Cardiac fibroblast (primary cell): ENCODE results near the gene ZNF385B.

Experiments used
- DNase-seq, 2 donors: peaks; one replicate each; pipeline versions ENCODE4 v3.0.0 to v3.0.0-alpha.2; 2010; ENCODE audit warnings: low read depth in 2 of 2
- H3K4me3 ChIP-seq, 2 donors: replicated peaks in 1 of 2; 1 replicate in 1 of 2; 2 replicates in 1 of 2; pipeline ENCODE4 v1.5.1; 2011; ENCODE audit warnings: low read depth in 2 of 2, low read length in 2 of 2, mild to moderate bottlenecking in 2 of 2, moderate library complexity in 1 of 2
- TF ChIP-seq, protein P1 (sequence below): IDR thresholded peaks from one replicate; pipeline ENCODE4 v1.5.1; 2011; ENCODE audit warnings: low read depth, mild to moderate bottlenecking, low read length, inconsistent platforms

ZNF385B gene

DNA sequence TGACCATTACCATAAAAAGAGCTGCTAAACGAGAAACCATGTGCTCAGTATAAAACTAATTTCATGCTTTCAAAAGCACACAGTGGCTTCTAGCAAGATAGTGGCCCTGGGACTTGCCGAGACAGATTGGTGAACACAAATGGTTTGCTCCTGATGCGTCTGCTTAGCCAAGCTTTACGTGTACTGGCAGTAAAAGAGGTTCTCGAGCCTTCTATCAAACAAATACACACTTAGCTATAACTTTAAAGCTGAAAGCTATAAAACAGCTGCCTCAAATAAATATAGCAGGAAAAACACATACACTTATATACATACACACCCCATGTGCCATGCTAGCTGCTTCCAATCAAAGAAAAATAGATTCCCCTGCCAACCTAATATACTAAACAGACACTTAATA lies 117.0 kb downstream of the ZNF385B start:
- no peak overlapping the region for H3K4me3 ChIP-seq
- TF ChIP-seq, protein P1, sequence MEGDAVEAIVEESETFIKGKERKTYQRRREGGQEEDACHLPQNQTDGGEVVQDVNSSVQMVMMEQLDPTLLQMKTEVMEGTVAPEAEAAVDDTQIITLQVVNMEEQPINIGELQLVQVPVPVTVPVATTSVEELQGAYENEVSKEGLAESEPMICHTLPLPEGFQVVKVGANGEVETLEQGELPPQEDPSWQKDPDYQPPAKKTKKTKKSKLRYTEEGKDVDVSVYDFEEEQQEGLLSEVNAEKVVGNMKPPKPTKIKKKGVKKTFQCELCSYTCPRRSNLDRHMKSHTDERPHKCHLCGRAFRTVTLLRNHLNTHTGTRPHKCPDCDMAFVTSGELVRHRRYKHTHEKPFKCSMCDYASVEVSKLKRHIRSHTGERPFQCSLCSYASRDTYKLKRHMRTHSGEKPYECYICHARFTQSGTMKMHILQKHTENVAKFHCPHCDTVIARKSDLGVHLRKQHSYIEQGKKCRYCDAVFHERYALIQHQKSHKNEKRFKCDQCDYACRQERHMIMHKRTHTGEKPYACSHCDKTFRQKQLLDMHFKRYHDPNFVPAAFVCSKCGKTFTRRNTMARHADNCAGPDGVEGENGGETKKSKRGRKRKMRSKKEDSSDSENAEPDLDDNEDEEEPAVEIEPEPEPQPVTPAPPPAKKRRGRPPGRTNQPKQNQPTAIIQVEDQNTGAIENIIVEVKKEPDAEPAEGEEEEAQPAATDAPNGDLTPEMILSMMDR = no peak

DNA sequence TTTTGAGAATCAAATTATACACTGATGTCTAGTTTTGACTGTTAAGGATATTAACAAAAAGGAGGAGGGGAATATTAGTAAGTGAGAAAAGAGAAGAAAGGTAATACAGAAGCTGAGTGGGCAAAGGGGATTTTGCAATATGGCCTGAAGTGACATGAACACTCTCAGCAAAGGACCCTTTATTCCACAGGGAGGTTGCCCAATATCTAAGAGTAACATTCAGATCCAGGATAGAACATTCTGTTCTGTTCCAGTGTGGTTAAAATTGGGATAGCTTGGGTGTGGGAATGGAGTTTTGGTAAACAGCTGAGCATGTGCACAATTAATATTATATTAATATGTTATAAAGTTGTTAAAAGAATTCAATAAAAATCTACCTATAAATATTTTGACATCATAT lies 120.1 kb downstream of the ZNF385B start:
- TF ChIP-seq, protein P1 = no peak
- no peak overlapping the region for H3K4me3 ChIP-seq
- peak in 1 of 2 donors; percentile 14 for DNase-seq

More for the DNA sequence above, 117.0 kb downstream of the ZNF385B start:
- no peak for DNase-seq

DNA sequence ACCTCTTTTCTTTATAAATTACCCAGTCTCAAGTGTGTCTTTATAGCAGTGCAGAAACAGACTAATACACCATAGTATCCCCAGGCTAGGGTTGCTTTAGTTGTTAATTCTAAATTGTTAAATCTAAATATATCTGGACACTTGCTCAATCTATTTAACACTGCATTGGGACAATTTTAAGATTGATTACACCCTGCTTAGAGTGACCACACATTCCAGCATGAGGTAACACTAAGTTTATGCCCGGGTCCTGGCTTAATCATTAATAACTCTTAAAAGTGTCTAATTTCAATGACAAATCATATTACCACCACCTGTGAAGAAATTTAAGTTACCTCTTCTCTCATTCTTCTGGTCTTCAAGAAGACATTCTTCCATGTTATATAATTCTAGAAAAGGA lies 131.4 kb downstream of the ZNF385B start:
- TF ChIP-seq, protein P1 = no peak
- no peak for DNase-seq
- H3K4me3 ChIP-seq = no peak overlapping the region

DNA sequence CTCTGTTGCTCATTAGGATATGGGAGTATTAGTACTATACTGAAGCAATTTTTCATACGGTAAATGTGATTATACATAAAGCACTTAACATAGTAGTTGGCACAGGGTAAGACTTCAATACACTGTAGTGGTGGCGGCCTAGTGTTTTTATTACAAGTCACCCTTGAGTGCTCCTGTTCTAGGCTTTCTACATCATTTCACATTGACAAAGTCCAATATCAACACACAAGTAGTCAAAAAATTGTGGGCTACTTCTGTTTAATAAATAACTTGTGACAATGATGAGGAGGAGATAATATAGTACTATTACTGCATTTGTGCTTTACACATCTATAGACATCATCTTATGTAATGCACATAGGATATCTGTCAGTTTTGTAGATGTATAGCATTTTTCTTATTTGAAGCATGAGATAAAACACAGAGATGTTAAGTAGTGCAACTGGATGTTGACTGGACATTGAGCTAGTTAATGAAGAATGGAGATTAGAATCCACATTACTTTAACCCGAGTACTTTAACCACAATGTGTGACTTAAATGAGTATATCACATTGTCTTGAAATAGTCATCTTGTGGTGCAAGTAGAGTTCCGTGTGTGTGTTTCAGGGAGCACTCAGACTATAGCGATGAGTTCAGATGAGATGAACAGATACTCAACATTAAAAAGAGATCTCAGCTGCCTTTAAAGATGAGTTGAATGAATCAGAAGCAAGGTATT lies 134.8 kb downstream of the ZNF385B start:
- DNase-seq = no peak
- TF ChIP-seq, protein P1 = no peak

DNA sequence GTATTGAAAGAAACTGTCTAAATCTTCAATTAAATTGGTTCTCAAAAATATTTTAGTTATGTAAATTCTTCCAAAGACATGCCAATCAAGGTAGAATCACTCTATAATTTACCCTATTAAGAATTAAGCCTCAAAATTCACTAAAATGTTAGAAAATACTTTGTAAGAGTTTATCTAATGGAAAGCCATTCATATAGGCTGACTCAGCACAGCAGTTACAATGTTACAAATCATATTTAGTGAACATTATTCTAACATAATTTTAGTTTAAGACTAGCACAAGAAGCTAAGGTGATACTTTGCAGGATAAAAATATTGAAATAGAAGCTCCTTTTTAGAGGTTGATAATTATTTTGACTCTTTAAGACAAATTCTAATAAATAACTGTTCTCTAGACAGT lies 137.0 kb downstream of the ZNF385B start:
- DNase-seq = no peak
- no peak overlapping the region for H3K4me3 ChIP-seq

More for the DNA sequence above, 134.8 kb downstream of the ZNF385B start:
- H3K4me3 ChIP-seq = no peak overlapping the region

DNA sequence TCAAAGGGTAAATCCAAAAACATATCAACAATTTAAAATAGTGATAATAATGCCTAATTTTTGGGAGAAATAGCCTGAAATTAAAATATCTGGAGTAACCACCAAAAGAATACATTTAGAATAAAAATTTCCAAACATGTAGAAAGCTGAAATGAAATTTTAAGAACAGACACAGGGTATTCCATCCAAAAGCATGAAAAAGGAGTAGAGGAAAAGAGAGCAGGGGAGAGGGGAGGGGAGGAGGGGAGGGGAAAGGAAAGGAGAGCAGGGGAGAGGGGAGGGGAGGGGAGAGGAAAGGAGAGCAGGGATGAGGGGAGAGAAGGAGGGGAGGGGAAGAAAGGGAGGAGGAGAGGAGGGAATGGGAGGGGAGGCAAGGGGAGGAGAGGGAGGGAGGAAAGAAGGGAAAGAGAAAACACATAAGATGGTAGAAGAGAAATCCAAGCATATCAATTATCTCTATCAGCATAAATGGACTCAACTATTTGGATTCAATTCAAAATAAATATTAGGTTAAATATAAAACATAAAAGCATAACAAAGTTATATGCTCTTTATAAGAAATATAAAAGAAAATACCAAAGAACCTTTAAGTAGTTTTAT lies 141.1 kb downstream of the ZNF385B start:
- TF ChIP-seq, protein P1 = no peak
- H3K4me3 ChIP-seq = no peak overlapping the region
- DNase-seq = no peak

More for the DNA sequence above, 137.0 kb downstream of the ZNF385B start:
- TF ChIP-seq, protein P1 = no peak
